Measurements from ENCODE around the gene PDE4D. TPM values are rescaled to one million over a fixed set of nuclear protein-coding genes. Genes with fewer than 3 reads are reported as not detected.
"Not testable (repeated sequence)": the region's sequence is repeated elsewhere in the genome, so short reads cannot be mapped to it uniquely, and the experiment has no call there.

Gene PDE4D
- total RNA-seq, 2 experiments from 2014 or later: 0.50 to 0.51 TPM

- POLR2A ChIA-PET: interaction anchor here (1.2 to 1.6 kb wide), 2 partner anchors 23 to 45 kb away, joined by 3 to 6 read pairs; no protein-coding TSS in a partner anchor
Observed at GRCh38 chr5:59753599-59753998, 139.9 kb downstream of the PDE4D start.

DNA sequence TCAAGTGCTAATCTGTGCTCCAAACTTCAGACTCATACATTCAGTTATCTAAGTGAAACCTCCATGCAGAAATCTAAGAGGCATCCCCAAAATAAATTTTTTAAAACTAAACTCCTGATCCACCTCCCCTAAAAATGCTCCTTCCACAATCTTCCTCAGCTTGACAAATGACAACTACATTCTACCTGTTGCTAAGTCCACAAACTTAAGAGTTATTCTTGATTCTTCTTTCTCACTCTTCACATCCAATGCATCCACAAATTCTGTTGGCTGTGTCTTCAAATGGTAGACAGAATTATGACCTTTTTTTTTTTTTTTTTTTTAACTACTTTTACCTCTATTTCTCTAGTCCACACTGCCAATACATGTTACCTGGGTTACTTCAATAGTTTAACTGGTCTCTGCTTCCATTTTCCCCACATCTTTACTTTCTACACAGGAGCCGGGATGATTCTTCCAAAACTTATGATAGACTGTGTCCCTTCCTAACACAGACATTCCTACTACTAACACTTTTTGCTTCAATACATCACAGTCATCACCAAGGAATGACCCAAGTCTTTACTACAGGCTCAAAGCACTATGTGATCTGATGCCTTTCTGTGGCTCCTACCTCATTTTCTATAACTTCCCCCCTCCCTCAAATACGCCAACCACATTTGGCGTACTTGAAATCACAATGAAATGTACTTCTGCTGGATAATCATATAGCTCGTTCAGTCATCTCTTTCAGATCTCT lies 143.6 kb downstream of the PDE4D start:
- ChIA-PET CTCF (ENCODE audit: unreplicated experiment) (no interaction called here), POLR2A (no interaction called here)
- Histone ChIP-seq H3K9me3 (ENCODE audit: low read length) (no peaks in the 10 kb centered on the region), H3K36me3 (ENCODE audit: insufficient read depth, low read length) (no peaks in the 10 kb centered on the region), H3K9me2 (ENCODE audit: insufficient read depth, low read length) (no peaks in the 10 kb centered on the region), H2AFZ (ENCODE audit: low read length) (no peak overlapping the region), H4K20me1 (ENCODE audit: insufficient read depth, low read length) (no peaks in the 10 kb centered on the region), H3K79me2 (ENCODE audit: insufficient read depth, low read depth, low read length) (no peaks in the 10 kb centered on the region), H3K27ac (ENCODE audit: low read depth, low read length, poor library complexity, severe bottlenecking) (no peak overlapping the region), H3K4me1 (ENCODE audit: insufficient read depth, low read length, poor library complexity, severe bottlenecking) (no peaks in the 10 kb centered on the region), H3K4me3 (ENCODE audit: low read depth, low read length, poor library complexity, severe bottlenecking) (no peak overlapping the region), H3K4me2 (ENCODE audit: low read length) (no peak overlapping the region)
- TF ChIP-seq EZH2phosphoT487 (IDR thresholded peaks at IDR 0.05; ENCODE audit: borderline replicate concordance, low read depth, low read length) (no peak), CTCF (conservative IDR thresholded peaks at IDR 0.05; ENCODE audit: low read length) (no peak)
- intact Hi-C loops (cut with micrococcal nuclease; ENCODE audit: unreplicated experiment): no loop called here
- DNase-seq (ENCODE audit: low spot score): no peak
- BruUV-seq (replicated peaks): no TSS peak

More at GRCh38 chr5:59753599-59753998, 139.9 kb downstream of the PDE4D start:
- no peak for DNase-seq (ENCODE audit: low spot score)
- Histone ChIP-seq H3K4me2 (ENCODE audit: low read length) (no peak overlapping the region), H3K9me3 (ENCODE audit: low read length) (no peaks in the 10 kb centered on the region), H3K79me2 (ENCODE audit: insufficient read depth, low read depth, low read length) (no peaks in the 10 kb centered on the region), H2AFZ (ENCODE audit: low read length) (no peak overlapping the region), H4K20me1 (ENCODE audit: insufficient read depth, low read length) (no peaks in the 10 kb centered on the region), H3K27ac (ENCODE audit: low read depth, low read length, poor library complexity, severe bottlenecking) (no peak overlapping the region), H3K9me2 (ENCODE audit: insufficient read depth, low read length) (no peaks in the 10 kb centered on the region), H3K4me1 (ENCODE audit: insufficient read depth, low read length, poor library complexity, severe bottlenecking) (no peaks in the 10 kb centered on the region), H3K4me3 (ENCODE audit: low read depth, low read length, poor library complexity, severe bottlenecking) (no peak overlapping the region), H3K36me3 (ENCODE audit: insufficient read depth, low read length) (no peaks in the 10 kb centered on the region)
- intact Hi-C loops (cut with micrococcal nuclease; ENCODE audit: unreplicated experiment): no loop called here
- TF ChIP-seq EZH2phosphoT487 (IDR thresholded peaks at IDR 0.05; ENCODE audit: borderline replicate concordance, low read depth, low read length): no peak
- TF ChIP-seq CTCF (conservative IDR thresholded peaks at IDR 0.05; ENCODE audit: low read length): no peak
- CTCF ChIA-PET (ENCODE audit: unreplicated experiment): no interaction called here
- no TSS peak for BruUV-seq (replicated peaks)

- intact Hi-C loops (cut with micrococcal nuclease; ENCODE audit: unreplicated experiment); H3K36me3 ChIP-seq (ENCODE audit: insufficient read depth, low read length); H3K4me3 ChIP-seq (ENCODE audit: low read depth, low read length, poor library complexity, severe bottlenecking); DNase-seq (ENCODE audit: low spot score); BruUV-seq (replicated peaks); H3K9me3 ChIP-seq (ENCODE audit: low read length); POLR2A ChIA-PET; H3K79me2 ChIP-seq (ENCODE audit: insufficient read depth, low read depth, low read length); H2AFZ ChIP-seq (ENCODE audit: low read length); H3K27ac ChIP-seq (ENCODE audit: low read depth, low read length, poor library complexity, severe bottlenecking); CTCF ChIA-PET (ENCODE audit: unreplicated experiment); H3K4me2 ChIP-seq (ENCODE audit: low read length); H4K20me1 ChIP-seq (ENCODE audit: insufficient read depth, low read length); H3K9me2 ChIP-seq (ENCODE audit: insufficient read depth, low read length); H3K4me1 ChIP-seq (ENCODE audit: insufficient read depth, low read length, poor library complexity, severe bottlenecking): not testable (repeated sequence)
Observed at GRCh38 chr5:59748036-59748663, 145.4 kb downstream of the PDE4D start.
